Posterior cingulate gyrus (tissue), 11 donors: Measurements from ENCODE around the gene DAP.
"Not testable (repeated sequence)": the region's sequence is repeated elsewhere in the genome, so short reads cannot be mapped to it uniquely, and the experiment has no call there.

Source experiments
- DNase-seq, 10 donors: peaks; one replicate each; pipeline versions ENCODE4 v3.0.0 to v3.0.0-alpha.2; 2020 to 2021; ENCODE audit warnings: mixed read lengths in 3 of 10
- intact Hi-C: fragments of 100-400 bp; cut with DNase I; formaldehyde crosslinking; loops from one replicate; pipeline ENCODE4 v1.15.1; 2023

Gene DAP

DNA sequence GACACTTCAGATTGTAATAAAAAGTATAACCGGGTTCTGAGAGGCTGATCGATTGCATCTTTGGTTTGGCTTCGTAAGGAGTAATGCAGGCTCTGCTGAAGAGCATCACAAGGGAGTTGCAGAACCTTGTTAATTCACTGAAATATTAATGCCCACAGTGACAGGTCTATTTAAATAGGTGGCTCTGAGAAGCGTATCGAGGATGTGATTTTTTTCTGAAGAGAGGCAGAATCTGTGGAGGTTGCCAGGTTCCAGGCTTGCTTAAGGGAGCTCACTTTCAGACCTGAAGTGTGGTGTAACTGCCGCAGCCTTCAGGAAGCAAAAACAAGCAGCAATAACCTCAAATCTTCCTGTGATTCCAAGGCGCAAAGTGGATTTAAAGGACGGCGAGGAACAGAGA is 116.8 kb downstream of the DAP start:
- intact Hi-C loops = no loop called here
- peak in 1 of 10 donors; percentile 26 for DNase-seq

- peak in 1 of 10 donors; percentile 56 for DNase-seq
- intact Hi-C loops = no loop called here
Observed at GRCh38 chr5:10642367-10642766, 118.7 kb downstream of the DAP start.

- intact Hi-C loops = no loop called here
- DNase-seq = peak in 1 of 10 donors; percentile 2
Observed at GRCh38 chr5:10639846-10640368, 121.1 kb downstream of the DAP start.

- intact Hi-C loops = not testable (repeated sequence)
- DNase-seq = peak in 1 of 10 donors; percentile 5
Observed at GRCh38 chr5:10638723-10639122, 122.3 kb downstream of the DAP start.

DNA sequence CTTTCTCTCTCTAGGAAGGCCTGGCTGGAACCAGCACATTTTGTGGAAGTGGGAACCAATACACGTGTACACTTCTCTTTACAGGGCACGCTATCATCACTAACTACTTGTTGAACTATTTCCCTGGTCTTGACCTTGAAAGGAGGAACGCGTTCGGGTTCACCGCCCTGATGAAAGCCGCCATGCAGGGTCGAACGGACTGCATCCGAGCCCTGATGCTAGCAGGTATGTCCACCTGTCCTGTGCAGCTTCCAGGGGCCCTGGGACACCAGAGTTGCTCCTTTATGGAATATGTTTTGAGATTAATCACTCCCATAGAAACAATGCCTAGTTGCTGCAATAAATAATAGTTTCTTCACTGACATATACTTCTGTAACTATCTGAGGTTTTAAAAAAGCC is 123.1 kb downstream of the DAP start:
- DNase-seq = peak in 1 of 10 donors; percentile 69
- intact Hi-C loops = no loop called here

DNA sequence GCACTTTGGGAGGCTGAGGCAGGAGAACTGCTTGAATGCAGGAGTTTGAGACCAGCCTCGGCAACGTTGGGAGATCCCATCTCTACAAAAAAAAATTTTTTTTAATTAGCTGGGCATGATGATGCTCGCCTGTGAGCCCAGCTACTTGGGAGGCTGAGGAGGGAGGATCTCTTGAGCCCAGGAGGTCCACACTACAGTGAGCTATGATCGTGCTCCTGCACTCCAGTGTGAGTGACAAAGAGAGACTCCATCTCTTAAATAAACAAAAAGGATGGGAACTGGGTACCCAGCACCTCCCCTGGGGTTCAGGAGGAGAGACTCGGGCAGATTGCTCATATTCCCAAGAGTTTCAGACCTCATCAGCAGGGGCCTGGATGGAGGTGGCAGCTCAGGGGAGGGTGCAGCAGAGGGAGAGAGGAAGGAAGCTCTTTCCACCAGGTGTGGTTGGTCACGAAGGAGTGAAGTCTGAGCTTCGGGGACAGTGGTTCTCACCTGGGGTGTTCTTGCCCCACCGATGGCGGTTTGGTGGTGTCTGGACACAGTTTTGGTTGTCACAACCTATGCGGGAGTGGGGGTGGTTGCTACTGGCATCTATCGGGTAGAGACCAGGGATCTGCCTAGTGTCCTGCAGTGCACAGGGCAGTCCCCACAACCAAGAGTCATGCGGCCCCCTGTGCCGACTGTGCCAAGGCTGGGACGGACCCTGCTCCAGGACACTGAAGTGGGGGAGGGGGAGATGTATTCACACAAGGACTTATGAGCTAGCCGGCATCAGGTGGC is 124.5 kb downstream of the DAP start:
- intact Hi-C loops = no loop called here
- DNase-seq = peak in 1 of 10 donors; percentile 61

GRCh38 chr5:10635867-10636350 is 125.1 kb downstream of the DAP start:
- intact Hi-C loops = no loop called here
- peak in 1 of 10 donors; percentile 73 for DNase-seq

GRCh38 chr5:10635257-10635866 is 125.7 kb downstream of the DAP start:
- DNase-seq = peak in 1 of 10 donors; percentile 28
- intact Hi-C loops = no loop called here

- intact Hi-C loops = no loop called here
- DNase-seq = peak in 1 of 10 donors; percentile 3
Observed at GRCh38 chr5:10634562-10634961, 126.5 kb downstream of the DAP start.

- DNase-seq = peak in 1 of 10 donors; percentile 31
- intact Hi-C loops = no loop called here
Observed at GRCh38 chr5:10634050-10634449, 127.0 kb downstream of the DAP start.

DNA sequence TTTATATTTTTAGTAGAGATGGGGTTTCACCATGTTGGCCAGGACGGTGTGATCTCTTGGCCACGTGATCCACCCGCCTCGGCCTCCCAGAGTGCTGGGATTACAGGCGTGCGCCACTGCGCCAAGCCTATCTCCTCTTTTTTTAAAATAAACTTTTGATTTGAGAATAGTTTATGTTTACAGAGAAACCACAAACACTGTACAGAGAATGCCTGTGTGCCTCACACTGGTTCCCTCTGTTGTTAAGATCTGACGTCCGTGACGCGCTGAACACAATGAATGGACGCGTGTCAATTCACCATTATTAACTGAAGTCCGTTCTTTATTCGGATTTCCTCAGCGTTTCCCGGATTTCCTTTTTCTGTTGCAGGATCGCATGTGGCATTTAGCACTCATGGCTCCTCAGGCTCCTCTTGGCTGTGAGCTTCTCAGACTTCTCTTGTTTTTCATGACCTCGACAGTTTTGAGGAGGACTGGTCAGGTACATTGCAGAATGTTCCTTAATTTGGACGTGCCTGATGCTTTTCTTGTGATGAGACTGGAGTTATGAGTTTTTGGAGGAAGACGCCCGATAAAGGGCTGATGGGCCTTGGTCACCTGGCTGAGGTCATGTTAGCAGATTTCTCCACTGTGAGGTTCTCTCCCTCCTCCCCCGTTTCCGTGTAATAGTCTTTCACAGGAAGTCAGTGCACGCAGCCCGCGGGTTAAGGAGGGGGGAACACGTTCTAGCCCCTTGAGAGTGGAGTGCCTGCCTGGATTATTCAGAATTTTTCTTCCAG is 127.6 kb downstream of the DAP start:
- intact Hi-C loops = no loop called here
- peak in 1 of 10 donors; percentile 32 for DNase-seq

DNA sequence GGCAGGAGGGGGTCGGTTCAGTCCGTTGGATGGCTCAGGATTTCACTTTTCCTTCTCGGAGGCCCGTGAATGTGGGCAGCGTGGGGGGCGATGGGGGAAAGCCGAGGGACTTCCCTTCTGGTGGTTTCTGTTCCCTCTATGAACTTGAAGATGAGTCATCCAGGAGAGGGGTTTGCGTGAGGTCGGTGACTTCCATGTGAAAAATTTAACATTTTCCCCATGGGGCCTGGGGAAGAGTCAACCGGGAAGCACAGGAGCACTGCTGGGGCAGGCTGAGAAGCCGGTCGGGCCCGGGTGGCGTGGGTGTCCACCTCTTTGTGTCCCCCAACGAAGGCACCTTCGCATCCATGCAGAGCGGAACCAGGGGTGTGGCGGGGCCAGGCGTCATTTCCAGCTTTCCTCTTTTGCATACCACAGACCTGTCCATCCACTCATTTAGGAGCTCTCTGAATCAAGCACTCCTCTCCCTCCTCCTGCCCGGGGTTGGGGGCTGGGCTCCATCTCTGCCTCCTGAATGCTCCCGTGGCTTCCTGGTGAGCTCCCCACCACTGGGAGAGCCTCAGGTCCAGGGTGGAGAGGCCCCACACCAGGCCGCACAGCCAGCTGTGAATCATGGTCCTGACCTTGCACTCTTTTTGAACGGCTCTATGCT is 128.8 kb downstream of the DAP start:
- peak in 2 of 10 donors; percentile 28 to 77 for DNase-seq
- intact Hi-C loops = no loop called here

DNA sequence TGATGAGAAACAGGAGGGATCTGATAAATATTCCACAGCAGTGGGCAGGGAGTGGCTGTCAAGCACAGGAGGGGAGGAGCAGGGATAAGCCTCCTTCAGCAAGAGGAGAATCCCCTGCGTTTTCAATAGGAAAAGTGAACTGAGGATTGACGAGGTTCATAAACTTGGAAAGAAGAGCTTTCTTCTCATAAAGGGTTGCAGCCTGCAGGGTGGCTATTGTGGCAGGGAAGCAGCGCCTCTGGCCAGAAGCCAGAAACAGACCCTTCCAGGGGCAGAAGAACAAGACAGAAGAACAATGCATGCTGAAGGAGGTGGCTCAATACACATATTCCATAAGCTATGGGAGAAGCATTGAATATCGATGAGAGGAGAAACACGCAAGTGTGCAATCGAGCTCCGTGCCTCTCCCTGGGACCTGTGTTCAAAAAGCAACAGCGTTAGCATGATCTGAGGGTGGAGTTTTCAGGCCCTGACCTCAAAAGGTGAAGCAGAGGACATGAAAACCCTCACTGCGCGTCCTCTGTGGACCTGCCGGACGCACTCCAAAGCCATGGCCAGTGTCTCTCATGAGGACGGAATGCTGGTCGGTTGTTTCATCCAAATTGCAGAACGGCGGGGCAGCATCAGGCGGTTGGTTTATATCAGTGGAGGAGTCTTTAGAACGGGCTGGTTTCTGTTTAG is 129.6 kb downstream of the DAP start:
- intact Hi-C loops = no loop called here
- DNase-seq = peak in 2 of 10 donors; percentile 43 to 62

DNA sequence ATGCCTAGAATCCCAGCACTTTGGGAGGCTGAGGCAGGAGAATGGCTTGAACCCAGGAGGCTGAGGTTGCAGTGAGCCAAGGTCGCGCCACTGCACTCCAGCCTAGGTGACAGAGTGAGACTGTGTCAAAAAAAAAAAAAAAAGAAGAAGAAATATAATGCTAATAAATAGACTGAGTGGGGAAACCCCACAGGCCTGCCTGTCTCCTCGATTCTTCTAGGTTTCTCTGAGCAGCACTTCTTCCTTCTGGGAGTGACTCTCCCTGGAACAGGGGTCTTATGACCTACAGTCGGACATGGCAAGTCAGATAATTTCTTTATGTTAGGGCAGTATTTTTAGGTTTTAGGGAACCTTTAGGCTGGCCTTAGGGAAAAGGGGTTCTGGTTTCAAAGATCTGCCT is 130.3 kb downstream of the DAP start:
- DNase-seq = peak in 1 of 10 donors; percentile 32
- intact Hi-C loops = not testable (repeated sequence)

- intact Hi-C loops = no loop called here
- peak in 1 of 10 donors; percentile 69 for DNase-seq
Observed at GRCh38 chr5:10630126-10630525, 130.9 kb downstream of the DAP start.

- intact Hi-C loops = loop anchor here (10.0 kb wide), 1 partner anchor 345 kb away; no protein-coding TSS in a partner anchor
- peak in 1 of 10 donors; percentile 47 for DNase-seq
Observed at GRCh38 chr5:10629682-10630081, 131.4 kb downstream of the DAP start.
